HepG2 (cell line): ENCODE measurements around the gene TFEC.

ENCODE experiments used
- POLR2A ChIP-seq, 2 experiments: IDR thresholded peaks; 2 replicates each; pipeline ENCODE4 v1.6.1; 2011; ENCODE audit warnings: low read depth in 2 of 2, low read length in 2 of 2, mild to moderate bottlenecking in 1 of 2, moderate library complexity in 1 of 2; ENCODE audit not compliant: insufficient read depth in 1 of 2
- TF ChIP-seq, protein P1 (sequence below): sonication (generic); formaldehyde crosslinking; IDR thresholded peaks from 2 replicates; pipeline ENCODE4 v1.5.0; 2020; ENCODE audit warnings: mild to moderate bottlenecking, low read depth, missing genetic modification reagents, borderline replicate concordance

DNA sequence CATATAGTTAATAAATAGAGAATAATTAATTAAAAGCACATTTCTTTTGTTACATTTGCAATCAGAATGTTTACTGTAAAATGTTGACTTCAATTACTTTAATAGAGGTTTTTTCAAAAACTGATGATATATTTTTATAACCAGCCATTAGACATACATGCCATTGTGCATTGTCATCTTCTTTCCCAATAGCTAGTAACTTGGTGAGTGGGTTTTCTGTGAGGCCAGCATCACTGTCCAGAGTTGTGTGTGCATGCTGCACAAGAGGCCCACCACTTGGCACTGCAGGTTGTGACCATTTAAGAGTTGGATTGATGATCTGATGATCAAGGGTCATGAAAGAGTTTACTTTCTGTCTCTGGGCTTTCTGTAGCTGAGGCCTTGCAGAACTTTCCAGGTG, 46.5 kb downstream of the TFEC start:
- TF ChIP-seq POLR2A (IDR thresholded peaks at IDR 0.05; ENCODE audit: insufficient read depth in 1 of 2, low read depth in 2 of 2, low read length in 2 of 2): no peak
- TF ChIP-seq, protein P1, sequence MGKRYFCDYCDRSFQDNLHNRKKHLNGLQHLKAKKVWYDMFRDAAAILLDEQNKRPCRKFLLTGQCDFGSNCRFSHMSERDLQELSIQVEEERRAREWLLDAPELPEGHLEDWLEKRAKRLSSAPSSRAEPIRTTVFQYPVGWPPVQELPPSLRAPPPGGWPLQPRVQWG (CRISPR knock-in tag): no peak
